ENCODE measurements around the gene NPIPA2.
"Not testable (repeated sequence)": the region's sequence is repeated elsewhere in the genome, so short reads cannot be mapped to it uniquely, and the experiment has no call there.

NPIPA2 gene

DNA sequence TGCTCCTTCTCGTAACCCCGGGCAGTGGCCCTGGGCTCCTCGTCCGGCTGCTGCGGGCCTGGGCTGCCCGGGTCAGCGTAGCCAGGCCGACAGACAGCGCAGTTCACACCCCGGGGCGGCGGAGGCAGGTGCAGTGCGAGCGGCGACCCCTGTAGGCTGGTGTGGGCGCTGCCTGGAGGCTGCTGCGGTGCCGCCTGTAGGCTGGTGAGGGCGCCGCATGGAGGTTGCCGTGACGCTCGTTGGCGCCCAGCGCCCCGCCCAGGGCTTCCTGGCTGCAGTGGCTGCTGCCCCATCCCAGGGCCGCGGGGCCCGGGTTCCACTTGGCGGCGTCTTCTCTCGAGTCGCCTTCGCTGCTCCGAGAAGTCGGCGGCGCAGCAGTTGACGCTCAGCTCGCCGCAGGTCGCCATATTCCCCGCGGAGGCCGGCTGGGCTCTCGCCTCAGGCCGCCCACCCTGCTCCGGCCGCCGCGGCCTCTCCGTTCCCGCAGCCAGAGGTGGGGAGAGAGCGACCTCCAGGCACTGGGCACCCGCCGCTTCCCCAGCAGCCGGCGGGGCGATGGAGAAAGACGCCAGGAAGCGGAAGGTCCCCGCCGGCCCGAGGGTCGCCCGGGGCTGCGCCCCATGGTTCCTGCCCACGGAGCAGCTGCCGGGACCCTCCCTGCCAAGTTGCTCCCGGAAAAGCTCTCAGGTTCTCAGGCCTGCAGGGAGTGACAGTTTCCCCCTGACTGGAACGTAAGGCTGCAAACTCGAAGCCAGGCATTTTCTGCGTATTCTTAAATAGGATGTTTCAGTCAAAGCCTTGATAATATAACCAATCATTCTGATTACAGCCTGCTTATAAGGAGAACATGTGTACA is at the start of gene NPIPA2:
Gene NPIPA2, plus strand, starts transcription at position 261 of the 856 bp plus-strand sequence. CDS start 5,533 bp downstream, outside the sequence.
- not testable (repeated sequence) for H3K27ac ChIP-seq (ENCODE audit: low read depth, low read length, poor library complexity, severe bottlenecking); H4K20me1 ChIP-seq (ENCODE audit: insufficient read depth, low read length); H3K9me3 ChIP-seq (ENCODE audit: low read length); H3K9me2 ChIP-seq (ENCODE audit: low read depth, low read length); H3K79me2 ChIP-seq (ENCODE audit: insufficient read depth, low read length); H3K27me3 ChIP-seq (ENCODE audit: insufficient read depth, low read length); H3K9ac ChIP-seq (ENCODE audit: low read length); H3K4me3 ChIP-seq (ENCODE audit: low read depth, low read length, poor library complexity, severe bottlenecking); H3K4me1 ChIP-seq (ENCODE audit: insufficient read depth, low read length, severe bottlenecking); H3F3A ChIP-seq (ENCODE audit: insufficient read depth, low read length); H2AFZ ChIP-seq (ENCODE audit: low read length); H3K36me3 ChIP-seq (ENCODE audit: insufficient read depth, low read length); H3K4me2 ChIP-seq (ENCODE audit: low read length)

DNA sequence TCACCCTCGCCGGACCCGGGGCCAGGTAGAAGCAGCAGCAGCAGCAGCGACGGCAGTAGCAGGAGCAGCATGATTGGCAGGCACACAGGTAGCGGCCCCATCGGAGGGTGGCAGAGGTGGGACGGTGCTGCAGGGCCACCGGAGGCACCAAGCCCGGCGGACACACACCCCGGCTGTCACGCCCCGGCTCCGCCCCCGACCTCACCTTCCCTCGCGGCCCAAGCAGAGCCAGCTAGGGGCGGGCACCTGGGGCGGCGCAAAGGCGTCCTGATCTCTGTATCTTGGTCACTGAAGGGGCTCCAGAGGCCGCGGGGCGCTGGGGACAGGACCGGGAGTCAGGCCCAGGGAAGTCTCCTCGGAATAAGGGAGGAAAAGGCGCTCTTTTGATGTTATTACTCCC is 48.2 kb upstream of the NPIPA2 start, which contains the start of gene PLA2G10:
Gene PLA2G10, minus strand, starts transcription at position 180 of the 400 bp plus-strand sequence. Its CDS starts 79 bp downstream, at position 101.
- H3K27ac ChIP-seq (ENCODE audit: low read depth, low read length, poor library complexity, severe bottlenecking); H4K20me1 ChIP-seq (ENCODE audit: insufficient read depth, low read length); H3K4me1 ChIP-seq (ENCODE audit: insufficient read depth, low read length, severe bottlenecking); H3K9ac ChIP-seq (ENCODE audit: low read length); H3K36me3 ChIP-seq (ENCODE audit: insufficient read depth, low read length); H3K79me2 ChIP-seq (ENCODE audit: insufficient read depth, low read length); H3K9me3 ChIP-seq (ENCODE audit: low read length); H3K9me2 ChIP-seq (ENCODE audit: low read depth, low read length); H3K27me3 ChIP-seq (ENCODE audit: insufficient read depth, low read length); H3K4me2 ChIP-seq (ENCODE audit: low read length); H3K4me3 ChIP-seq (ENCODE audit: low read depth, low read length, poor library complexity, severe bottlenecking); H3F3A ChIP-seq (ENCODE audit: insufficient read depth, low read length); H2AFZ ChIP-seq (ENCODE audit: low read length): not testable (repeated sequence)

- not testable (repeated sequence) for H3K4me2 ChIP-seq (ENCODE audit: low read length); H2AFZ ChIP-seq (ENCODE audit: low read length); H3K9ac ChIP-seq (ENCODE audit: low read length); H3K27me3 ChIP-seq (ENCODE audit: insufficient read depth, low read length); H3K79me2 ChIP-seq (ENCODE audit: insufficient read depth, low read length); H3K4me1 ChIP-seq (ENCODE audit: insufficient read depth, low read length, severe bottlenecking); H3K9me3 ChIP-seq (ENCODE audit: low read length); H3K36me3 ChIP-seq (ENCODE audit: insufficient read depth, low read length); H3K9me2 ChIP-seq (ENCODE audit: low read depth, low read length); H3K4me3 ChIP-seq (ENCODE audit: low read depth, low read length, poor library complexity, severe bottlenecking); H3F3A ChIP-seq (ENCODE audit: insufficient read depth, low read length); H3K27ac ChIP-seq (ENCODE audit: low read depth, low read length, poor library complexity, severe bottlenecking); H4K20me1 ChIP-seq (ENCODE audit: insufficient read depth, low read length)
Measured at GRCh38 chr16:14701859-14702258, 40.5 kb upstream of the NPIPA2 start.

DNA sequence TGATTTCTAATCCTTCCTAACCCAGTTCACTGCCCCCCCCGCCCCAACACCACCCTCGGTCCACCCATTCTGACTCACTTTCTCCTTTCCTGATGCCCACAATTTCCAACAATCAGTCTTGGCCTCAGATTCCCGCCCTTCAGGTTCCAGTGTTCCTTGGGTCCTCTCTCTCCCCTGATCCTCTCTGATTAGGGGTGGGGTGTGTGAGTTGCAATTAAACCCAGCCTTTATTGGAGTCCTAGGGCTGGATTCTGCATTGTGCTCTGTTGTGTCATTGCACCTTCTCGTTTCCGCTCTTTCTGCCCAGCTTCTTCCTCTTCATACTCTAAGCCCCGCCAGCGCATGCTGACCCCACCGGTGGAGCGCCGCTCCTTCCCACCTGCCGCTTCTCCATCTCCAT is 39.7 kb upstream of the NPIPA2 start:
- not testable (repeated sequence) for H3K4me3 ChIP-seq (ENCODE audit: low read depth, low read length, poor library complexity, severe bottlenecking); H3K9ac ChIP-seq (ENCODE audit: low read length); H3K79me2 ChIP-seq (ENCODE audit: insufficient read depth, low read length); H3F3A ChIP-seq (ENCODE audit: insufficient read depth, low read length); H2AFZ ChIP-seq (ENCODE audit: low read length); H4K20me1 ChIP-seq (ENCODE audit: insufficient read depth, low read length); H3K4me2 ChIP-seq (ENCODE audit: low read length); H3K27me3 ChIP-seq (ENCODE audit: insufficient read depth, low read length); H3K9me3 ChIP-seq (ENCODE audit: low read length); H3K36me3 ChIP-seq (ENCODE audit: insufficient read depth, low read length); H3K9me2 ChIP-seq (ENCODE audit: low read depth, low read length); H3K27ac ChIP-seq (ENCODE audit: low read depth, low read length, poor library complexity, severe bottlenecking); H3K4me1 ChIP-seq (ENCODE audit: insufficient read depth, low read length, severe bottlenecking)

GRCh38 chr16:14703156-14704011 is 38.9 kb upstream of the NPIPA2 start, which contains the start of gene NPIPA3:
Gene NPIPA3 (plus strand): TSS chr16:14703411. CDS start chr16:14708944, 5,533 bp downstream.
- not testable (repeated sequence) for H3K9ac ChIP-seq (ENCODE audit: low read length); H3K4me2 ChIP-seq (ENCODE audit: low read length); H3K9me3 ChIP-seq (ENCODE audit: low read length); H3K4me1 ChIP-seq (ENCODE audit: insufficient read depth, low read length, severe bottlenecking); H3K27ac ChIP-seq (ENCODE audit: low read depth, low read length, poor library complexity, severe bottlenecking); H2AFZ ChIP-seq (ENCODE audit: low read length); H3K4me3 ChIP-seq (ENCODE audit: low read depth, low read length, poor library complexity, severe bottlenecking); H3K9me2 ChIP-seq (ENCODE audit: low read depth, low read length); H4K20me1 ChIP-seq (ENCODE audit: insufficient read depth, low read length); H3K27me3 ChIP-seq (ENCODE audit: insufficient read depth, low read length); H3K36me3 ChIP-seq (ENCODE audit: insufficient read depth, low read length); H3K79me2 ChIP-seq (ENCODE audit: insufficient read depth, low read length); H3F3A ChIP-seq (ENCODE audit: insufficient read depth, low read length)

DNA sequence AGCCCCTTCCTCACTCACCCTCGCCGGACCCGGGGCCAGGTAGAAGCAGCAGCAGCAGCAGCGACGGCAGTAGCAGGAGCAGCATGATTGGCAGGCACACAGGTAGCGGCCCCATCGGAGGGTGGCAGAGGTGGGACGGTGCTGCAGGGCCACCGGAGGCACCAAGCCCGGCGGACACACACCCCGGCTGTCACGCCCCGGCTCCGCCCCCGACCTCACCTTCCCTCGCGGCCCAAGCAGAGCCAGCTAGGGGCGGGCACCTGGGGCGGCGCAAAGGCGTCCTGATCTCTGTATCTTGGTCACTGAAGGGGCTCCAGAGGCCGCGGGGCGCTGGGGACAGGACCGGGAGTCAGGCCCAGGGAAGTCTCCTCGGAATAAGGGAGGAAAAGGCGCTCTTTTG is 9.1 kb upstream of the NPIPA2 start:
- not testable (repeated sequence) for H3K4me1 ChIP-seq (ENCODE audit: insufficient read depth, low read length, severe bottlenecking); H3K27me3 ChIP-seq (ENCODE audit: insufficient read depth, low read length); H3K27ac ChIP-seq (ENCODE audit: low read depth, low read length, poor library complexity, severe bottlenecking); H3K79me2 ChIP-seq (ENCODE audit: insufficient read depth, low read length); H3K4me3 ChIP-seq (ENCODE audit: low read depth, low read length, poor library complexity, severe bottlenecking); H3K9me2 ChIP-seq (ENCODE audit: low read depth, low read length); H2AFZ ChIP-seq (ENCODE audit: low read length); H4K20me1 ChIP-seq (ENCODE audit: insufficient read depth, low read length); H3K9me3 ChIP-seq (ENCODE audit: low read length); H3K4me2 ChIP-seq (ENCODE audit: low read length); H3K36me3 ChIP-seq (ENCODE audit: insufficient read depth, low read length); H3F3A ChIP-seq (ENCODE audit: insufficient read depth, low read length); H3K9ac ChIP-seq (ENCODE audit: low read length)

DNA sequence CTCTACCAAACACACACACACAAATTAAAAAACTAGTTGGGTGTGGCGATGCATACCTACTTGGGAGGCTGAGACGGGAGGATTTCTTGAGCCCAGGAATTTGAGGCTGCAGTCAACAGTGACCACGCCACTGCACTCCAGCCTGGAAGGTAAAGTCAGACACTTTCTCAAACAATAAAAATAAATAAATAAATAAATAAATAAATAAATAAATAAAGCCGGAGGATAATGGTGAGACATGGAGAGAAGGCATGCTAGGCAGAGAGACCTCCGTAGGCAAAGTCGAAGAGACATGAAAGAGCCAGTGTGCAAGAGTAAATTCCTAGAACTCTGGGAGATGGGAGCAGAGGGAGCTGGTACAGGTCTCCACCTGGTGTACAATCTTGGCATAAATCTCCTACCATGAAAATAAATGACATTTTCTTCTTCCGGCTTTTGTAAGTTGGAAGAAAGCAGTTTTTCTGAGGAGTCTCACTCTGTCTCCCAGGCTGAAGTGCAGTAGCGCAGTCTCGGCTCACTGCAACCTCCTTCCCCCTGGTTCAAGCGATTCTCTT is 1.4 kb upstream of the NPIPA2 start:
- H2AFZ ChIP-seq (ENCODE audit: low read length); H3K27ac ChIP-seq (ENCODE audit: low read depth, low read length, poor library complexity, severe bottlenecking); H3K9me2 ChIP-seq (ENCODE audit: low read depth, low read length); H3K4me2 ChIP-seq (ENCODE audit: low read length); H3F3A ChIP-seq (ENCODE audit: insufficient read depth, low read length); H3K79me2 ChIP-seq (ENCODE audit: insufficient read depth, low read length); H3K4me1 ChIP-seq (ENCODE audit: insufficient read depth, low read length, severe bottlenecking); H4K20me1 ChIP-seq (ENCODE audit: insufficient read depth, low read length); H3K9ac ChIP-seq (ENCODE audit: low read length); H3K4me3 ChIP-seq (ENCODE audit: low read depth, low read length, poor library complexity, severe bottlenecking); H3K27me3 ChIP-seq (ENCODE audit: insufficient read depth, low read length); H3K36me3 ChIP-seq (ENCODE audit: insufficient read depth, low read length); H3K9me3 ChIP-seq (ENCODE audit: low read length): not testable (repeated sequence)
